HG03108 (cell line): ENCODE results near the gene ITGB7.
"Not testable (repeated sequence)": the region's sequence is repeated elsewhere in the genome, so short reads cannot be mapped to it uniquely, and the experiment has no call there.

Experiments
- ATAC-seq: cut with Tn5 transposase; IDR thresholded peaks from one replicate; pipeline ENCODE4 v1.9.1; 2021; ENCODE audit warnings: moderate library complexity; ENCODE audit not compliant: unreplicated experiment

ITGB7 gene

DNA sequence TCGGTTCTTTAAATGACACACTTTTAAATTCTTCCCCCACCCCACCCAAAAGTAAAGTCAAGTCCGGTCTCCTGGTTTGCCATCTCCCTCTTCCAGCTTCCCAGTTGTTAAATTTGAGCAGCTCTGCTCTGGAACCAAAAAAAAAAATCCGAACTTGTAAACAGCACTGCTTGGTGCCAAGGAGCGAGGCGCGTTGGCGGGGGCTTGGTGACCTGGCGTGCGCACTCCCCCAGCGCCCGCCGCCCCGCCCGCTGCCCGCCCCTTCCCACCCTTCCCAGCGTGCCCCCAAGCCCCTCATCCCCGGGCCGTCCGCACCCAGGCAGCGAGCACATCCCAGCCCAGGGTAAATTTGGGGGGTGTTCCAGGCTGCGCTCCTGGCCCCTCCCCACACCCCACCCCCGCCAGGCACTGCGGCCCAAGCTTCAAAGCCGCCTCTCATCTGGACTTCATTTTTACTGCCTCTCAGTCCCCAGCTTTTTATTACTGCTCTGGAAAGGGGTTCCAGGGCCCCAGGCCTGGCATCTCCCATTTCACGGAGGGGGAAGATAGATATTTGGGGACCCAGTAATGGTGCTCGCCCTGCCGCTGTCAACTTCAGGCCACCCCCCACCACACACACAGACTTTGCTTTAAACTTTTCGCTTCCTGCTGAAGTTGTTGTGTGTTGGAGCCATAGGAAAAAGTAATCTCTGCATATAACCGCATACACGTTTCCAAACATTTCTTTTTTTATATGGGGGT, 11.7 kb upstream of the ITGB7 start:
- no peak for ATAC-seq

DNA sequence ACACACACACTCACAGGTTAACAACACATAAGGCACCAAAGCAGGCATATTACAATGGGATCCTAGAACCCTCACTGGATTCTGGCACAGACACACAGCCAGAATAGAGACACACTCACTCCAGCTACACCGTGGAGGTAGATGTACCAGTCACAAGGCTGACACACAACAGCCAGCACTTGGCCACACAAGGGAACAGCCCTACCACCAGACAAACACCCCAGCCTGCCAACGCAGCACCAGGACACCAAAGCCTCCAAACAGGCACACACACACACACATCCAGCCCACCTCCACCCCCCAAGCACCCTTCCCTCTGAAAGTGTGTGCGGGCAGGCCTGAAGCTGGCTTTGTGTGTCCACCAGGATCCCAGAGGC, 10.9 kb upstream of the ITGB7 start:
- ATAC-seq, result no peak

DNA sequence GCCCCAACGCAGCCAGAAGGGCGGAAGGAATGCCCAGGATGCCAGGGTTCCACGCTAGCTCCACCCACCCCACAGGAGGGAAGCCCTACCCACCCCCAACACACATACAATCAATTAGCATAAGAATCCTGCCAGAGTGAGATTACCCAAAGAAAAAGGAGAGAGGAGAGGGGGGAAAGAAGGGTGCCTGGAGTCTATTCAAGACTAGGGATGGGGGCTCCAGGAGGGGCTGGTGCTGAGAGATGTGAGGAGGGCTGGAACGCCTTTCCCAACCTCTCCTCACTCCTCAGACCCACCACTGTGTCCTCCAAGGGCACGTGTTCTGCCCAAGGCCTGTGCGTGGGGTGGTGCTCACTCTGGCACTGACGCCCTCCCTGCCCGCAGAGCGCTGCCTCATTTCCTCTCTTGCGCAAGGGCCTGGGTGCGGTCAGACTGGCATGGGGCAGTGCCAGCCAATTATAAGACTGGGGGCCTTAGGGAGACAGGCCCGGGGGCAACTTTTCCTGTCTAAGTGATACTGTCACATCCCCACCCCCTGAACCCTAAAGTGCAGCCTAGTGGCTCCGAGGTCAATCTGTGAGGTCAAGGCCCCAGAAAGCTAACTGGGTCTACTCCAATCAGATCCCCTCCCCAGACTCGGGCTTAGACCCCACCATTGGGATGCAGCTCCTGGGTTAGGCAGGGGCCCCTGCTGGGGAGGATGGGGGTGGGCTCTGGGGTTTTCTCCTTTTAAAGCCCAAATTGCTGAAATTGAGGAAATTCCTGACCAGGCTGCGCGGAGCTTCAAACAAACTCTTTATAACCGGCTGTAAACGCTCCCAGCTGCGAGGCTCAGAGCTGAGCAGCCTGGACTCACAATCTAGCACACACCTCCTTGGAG, 10.2 kb upstream of the ITGB7 start:
- no peak for ATAC-seq

DNA sequence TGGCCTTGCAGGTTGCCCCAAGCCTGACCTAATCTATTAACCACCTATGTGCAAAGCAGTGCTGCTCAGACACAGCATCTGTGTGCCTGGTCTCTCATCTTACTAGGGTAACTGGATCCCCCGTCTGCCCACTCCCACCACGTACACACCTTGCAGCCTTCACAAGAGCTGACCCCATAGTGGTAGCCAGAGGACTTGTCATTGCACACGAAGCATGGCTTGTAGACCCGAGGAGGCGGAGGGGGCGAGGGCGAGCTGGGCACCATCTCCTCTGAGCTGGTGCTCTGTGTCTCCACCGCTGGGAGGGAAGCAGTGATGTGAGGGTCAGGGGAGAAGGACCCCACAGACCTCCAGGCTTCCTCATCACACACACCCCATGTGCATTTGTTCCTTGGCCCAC, 8.4 kb upstream of the ITGB7 start:
- ATAC-seq, result no peak

DNA sequence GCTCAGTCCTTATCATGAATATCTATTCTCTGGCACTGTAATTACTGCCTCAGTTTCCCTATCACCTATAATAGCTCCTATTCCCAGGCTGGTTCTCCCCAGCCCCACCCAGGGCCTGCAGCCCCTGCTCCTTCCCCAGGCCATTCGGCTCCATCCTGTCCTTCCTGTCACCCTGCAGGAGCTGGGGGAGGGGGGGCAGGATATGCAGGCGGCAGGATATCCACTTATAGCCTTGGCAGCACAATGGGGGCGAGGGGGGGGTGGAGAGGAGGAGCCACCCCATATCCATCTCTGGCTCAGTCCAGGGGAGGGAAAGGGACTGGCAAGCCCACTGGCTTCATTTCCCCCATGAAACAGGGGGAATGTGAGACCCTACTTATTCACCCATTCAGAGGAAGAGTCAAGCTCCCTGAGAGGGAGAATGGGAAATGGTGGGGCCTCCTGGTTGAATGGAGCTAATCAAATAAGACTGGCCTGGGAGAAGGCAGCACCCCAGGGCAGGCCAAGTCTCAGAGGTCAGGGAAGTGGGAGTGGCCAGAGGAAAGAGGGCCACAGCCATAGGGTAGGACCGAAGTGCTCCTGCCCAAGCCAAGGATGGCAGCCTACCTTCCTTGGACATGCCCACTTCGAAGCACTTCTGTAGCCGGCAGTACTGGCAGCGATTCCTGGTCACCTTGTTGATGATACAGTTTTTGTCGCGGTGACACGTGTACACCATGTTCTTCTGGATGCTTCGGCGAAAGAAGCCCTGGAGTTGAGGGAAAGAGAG, 7.8 kb upstream of the ITGB7 start:
- ATAC-seq, result no peak

DNA sequence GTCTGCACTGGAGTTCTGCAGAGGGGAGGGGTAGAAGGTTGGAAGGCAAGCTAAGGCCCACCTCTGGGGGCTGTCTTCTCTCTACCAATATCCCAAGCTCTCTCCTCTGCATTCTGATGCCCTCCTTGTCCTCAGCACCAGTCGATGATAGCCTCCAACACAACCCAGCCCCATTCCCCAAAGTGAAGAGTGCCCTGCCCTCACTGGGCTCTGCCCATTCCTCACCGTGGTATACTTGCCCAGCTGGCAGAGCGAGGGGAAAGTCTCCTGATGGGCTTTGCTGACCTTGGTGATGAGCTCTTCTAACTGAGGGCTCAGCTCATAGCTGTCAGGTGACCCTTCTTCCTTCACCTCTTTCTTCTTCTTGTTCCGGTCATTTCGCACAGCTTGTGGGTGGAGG, 7.2 kb upstream of the ITGB7 start:
- no peak for ATAC-seq

DNA sequence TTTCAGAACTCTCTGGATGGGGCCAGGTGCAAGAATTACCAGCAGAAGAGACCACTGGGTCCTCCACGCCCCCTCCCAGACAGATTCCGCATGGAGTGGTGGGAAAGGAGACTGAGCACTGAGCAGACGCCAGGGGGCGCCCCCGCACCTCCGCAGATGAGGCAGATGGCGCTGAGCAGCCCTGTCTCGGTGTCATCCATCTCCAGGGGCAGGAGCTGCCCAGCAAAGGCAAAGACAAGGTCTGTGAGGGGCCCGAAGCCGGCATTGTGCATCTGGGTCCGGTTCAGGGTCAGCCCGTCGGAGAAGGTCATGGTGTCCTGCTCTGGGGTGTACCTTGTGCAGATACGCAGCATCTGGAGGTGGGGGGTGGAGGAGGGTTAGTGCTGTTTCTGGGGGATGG, 6.3 kb upstream of the ITGB7 start:
- no peak for ATAC-seq

DNA sequence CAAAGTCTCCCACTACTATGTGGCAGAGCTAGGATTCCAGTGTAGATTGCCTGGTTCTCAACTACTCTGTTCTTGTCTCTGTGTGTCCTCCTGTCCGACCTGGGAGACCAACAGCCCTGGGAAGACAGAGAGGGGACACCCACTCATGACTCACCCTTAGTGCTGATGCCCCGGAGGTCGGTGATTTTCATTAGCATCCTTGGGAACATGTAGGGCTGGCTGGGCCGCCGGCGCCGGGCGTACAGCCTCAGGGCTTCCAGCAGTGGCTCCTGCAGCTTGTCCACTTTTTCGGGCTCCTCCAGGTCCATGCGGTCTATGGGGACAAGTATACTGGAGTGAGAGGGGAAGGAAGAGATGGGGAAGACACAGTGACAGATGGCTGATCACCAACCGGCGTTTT, 5.9 kb upstream of the ITGB7 start:
- no peak for ATAC-seq

DNA sequence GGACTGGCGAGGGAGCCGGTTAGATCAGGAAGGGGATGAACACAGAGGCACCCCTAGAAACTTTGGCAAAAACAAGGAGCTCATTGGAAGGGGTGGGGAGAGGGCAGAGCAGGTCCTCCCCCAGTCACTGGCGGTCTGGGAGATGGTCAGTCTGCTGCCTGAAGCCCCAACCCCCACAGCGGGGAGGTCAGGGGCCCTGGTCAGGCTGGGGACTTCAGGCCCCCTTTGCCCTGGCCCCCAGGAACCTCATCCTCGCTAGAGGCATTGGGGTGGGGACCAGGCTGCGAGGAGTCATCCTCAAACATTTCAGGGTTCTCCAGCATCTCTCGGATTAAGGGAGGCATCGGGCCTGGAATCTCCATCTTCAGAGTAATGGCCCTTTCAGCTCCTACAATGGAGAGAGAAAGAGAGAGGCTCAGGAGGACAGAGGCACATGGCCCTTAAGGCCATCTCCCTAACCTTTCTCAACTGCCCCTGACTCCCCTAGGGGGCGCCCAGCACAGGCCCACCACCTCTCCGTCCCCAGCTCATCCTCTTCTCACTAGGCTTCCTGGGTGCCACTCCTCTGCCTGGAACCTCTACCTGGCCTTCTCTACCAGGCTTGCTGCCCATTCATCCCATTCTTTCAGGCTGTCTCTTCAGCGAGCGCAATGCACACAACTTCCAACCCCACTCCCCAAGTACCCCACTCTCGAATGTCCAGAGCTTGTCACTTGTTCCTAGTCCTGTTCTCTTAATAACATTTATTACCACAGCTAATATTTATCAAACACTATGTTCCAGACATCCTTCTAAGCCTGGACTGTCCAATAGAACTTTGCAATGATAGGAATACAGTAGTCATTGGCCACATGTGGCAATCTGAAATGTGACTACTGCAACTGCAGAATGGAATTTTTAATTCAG, 4.7 kb upstream of the ITGB7 start:
- no peak for ATAC-seq

DNA sequence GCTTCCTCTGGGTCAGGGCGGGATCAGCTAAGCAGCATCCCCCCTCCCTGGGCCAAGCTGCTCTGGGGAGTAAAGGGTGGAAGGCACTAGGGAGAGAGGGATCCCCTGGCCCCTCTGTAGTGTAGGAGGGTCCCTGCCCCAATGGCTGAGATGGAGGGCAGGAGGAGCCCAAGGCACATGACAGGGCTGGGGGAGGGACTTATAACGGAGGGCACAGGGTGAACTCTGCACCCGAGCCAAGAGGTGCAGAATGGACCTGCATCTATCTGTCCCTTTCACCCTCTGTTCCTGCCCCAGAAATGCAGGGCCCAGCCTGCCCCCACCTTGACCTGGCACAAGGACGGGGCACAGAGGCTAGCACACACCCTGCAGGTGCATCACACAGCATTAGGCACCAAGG, 3.8 kb upstream of the ITGB7 start:
- no peak for ATAC-seq

DNA sequence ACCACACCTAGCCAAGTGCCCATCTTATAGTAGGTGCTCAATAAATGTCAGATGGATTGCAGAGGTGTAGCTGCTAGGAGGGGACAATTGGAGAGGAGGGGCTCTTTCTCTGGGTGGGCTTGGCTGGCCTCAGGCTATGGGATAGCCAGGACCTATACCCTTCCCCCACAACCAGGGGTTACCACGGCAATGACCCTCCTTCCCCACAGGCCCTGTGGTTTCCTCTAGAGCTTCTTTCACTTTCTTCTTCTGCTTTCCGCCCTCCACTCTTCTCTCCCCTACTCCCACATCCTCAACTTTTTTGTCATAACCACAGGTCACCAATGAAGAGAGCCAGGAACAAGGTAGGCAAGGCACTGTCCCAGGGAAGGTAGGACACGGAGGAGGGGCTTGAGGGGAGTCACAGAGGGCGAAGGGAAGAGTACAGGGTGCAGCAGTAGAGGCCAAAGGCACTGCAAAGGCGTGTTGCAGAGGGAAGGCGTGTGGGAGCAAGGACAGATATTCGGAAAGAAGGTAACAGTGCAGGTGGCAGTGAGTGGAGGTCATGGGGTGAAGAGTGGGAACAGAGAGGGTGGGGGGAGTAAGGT, 1.9 kb upstream of the ITGB7 start:
- ATAC-seq, result peak; percentile 43

DNA sequence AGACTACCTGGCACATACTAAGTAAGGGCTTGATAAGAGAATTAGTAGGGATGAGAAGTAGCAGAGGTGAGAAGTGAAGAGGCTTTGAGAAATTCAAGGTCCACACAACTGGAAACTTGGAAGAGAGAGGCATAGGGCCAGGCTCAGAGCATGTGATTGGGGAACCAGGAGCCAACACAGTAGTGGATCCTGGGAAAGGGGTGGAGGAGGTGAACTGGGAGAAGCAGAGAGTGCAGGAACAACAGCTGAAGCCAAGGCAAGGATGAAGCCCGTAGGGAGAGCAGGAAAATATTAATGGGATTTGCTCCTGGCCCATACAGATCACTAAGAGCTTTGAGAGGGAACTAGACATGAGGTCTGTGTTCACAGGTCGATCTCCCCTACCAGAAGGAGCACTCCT, 1.4 kb upstream of the ITGB7 start:
- no peak for ATAC-seq

DNA sequence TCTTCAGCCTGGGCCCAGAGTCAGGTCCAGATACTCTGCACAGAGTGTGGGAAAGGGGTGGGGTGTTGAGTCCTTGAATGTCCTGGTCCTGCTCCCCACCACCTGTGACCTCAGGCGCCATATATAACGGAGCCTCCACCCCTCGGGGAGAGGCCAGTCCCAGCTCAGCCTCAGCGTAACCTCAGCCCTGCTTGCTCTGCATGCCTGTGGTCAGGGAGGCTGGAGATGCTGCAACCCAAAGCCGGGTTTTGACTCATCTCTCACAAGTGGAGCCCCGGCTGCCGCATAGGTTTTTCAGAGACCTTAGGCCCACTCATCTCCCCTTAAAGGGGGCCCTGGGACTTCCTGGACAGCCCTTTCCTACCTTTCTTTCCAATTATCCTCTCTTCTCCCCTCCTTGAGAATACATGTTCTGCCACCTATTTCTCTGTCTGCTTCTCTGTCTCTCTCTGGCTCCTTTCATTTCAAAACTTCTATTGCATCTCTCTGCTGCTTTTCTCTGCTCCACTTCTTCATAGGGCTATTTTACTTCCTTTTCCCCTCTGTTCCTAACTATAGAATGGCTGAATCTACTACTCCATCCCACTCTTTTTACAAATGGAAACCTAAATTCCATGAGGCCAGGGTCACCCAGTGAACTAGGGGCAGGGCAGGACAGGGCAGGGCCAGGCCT, 1.2 kb downstream of the ITGB7 start:
- ATAC-seq, result peak; percentile 61

DNA sequence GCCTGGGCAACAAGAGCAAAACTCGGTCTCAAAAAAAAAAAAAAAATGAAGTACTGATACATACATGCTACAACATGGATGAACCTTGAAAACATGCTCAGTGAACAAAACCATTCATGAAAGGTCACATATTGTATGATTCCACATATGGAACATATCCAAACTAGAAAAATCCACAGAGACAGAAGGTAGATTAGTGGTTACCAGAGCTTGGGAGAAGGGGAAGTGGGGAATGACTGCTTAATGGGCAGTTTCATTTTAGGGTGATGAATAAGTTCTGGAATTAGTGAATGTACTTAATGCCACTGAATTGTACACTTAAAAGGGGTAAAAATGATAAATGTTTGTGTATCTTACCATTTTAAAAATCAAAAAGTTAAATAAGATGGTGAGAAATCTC, 2.7 kb downstream of the ITGB7 start:
- no peak for ATAC-seq

DNA sequence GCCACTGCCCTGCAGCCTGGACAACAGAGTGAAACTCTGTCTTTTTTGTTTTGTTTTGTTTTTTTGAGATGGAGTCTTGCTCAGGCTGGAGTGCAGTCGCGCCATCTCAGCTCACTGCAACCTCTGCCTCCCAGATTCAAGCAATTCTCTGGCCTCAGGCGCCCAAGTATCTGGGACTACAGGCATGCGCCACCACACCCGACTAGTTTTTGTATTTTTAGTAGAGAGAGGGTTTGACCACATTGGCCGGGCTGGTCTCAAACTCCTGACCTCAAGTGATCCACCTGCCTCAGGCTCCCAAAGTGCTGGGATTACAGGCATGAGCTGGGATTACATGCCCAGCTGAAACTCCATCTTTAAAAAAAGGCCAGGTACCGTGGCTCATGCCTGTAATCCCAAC, 4.7 kb downstream of the ITGB7 start:
- not testable (repeated sequence) for ATAC-seq

DNA sequence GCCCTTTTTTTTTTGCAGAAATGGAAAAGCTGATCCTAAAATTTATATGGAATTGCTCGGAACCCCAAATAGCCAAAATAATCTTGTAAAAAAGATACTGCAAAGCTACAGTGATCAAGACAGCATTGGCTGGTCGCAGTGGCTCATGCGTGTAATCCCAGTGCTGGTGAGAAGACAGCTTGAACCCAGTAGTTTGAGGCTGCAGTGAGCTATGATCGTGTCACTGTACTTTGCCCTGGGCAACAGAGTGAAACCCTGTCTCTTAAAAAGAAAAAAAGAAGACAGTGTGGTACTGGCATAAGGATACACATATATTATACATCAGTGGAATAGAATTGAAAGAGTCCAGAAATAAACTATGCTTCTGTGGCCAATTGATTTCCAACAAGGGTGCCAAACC, 5.4 kb downstream of the ITGB7 start:
- ATAC-seq, result no peak

DNA sequence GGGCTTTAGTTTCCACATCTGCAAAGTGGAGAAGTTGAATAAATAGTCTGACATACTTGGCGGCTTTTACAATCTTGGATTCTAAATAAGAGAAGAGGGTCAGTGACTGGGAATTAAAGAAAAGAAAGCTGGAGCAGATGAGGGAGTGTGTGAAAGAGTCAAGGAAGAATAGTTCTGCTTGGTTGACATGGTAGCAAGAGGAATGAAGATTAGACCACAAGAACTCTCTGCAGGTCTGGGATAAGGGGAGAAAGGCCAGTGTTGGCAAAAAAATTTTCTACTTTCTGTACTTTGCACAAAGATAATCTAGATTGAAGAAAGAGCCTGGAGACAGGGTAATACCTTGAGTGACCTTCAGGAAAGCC, 5.9 kb downstream of the ITGB7 start:
- no peak for ATAC-seq

DNA sequence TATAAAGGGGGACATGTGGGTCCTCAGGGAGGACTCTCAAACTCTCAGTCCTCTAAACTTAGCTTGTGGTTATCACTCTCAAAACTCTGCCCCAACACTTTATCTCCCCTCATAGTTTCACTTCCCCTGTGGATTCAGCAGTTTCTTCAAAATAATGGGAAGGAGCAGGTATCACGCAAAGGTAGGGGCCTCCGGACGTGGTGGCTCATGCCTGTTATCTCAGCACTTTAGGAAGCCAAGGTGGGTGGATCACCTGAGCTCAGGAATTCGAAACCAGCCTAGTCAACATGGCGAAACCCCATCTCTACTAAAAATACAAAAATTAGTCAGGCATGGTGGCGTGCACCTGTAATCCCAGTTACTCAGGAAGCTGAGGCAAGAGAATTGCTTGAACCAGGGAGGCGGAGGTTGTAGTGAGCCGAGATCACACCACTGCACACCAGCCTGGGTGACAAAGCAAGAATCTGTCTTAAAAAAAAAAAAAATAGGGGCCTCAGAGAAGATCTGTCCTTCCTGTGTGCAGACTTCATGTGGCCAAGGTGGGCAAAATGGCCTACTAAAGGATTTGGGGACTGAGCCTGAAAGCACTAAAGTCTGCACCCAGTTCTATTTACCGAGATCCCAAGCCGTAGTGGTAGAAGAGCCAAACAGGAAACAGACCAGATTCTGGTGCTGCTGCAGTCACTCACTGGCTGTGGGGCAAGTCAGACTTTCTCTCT, 6.4 kb downstream of the ITGB7 start:
- ATAC-seq, result peak; percentile 56

DNA sequence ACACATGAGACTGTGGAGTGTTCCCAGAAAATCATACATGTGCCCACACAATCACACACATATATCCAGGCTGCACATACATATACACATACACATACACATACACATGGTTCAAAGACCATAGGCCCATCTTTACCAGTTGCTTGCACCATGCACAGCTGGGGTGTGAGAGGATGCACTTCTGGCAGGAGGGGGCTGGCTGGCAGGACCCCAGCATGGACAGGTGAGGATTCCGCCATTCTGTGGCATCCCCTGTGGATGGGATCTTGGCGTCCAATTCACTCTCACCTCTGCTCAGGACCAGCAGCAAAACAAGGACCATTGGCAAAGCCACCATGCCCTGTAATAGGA, 7.0 kb downstream of the ITGB7 start:
- peak; percentile 10 for ATAC-seq
